Measurements from ENCODE around the gene PDCD6IP.
"Not testable (repeated sequence)": the region's sequence is repeated elsewhere in the genome, so short reads cannot be mapped to it uniquely, and the experiment has no call there.

PDCD6IP gene, protein sequence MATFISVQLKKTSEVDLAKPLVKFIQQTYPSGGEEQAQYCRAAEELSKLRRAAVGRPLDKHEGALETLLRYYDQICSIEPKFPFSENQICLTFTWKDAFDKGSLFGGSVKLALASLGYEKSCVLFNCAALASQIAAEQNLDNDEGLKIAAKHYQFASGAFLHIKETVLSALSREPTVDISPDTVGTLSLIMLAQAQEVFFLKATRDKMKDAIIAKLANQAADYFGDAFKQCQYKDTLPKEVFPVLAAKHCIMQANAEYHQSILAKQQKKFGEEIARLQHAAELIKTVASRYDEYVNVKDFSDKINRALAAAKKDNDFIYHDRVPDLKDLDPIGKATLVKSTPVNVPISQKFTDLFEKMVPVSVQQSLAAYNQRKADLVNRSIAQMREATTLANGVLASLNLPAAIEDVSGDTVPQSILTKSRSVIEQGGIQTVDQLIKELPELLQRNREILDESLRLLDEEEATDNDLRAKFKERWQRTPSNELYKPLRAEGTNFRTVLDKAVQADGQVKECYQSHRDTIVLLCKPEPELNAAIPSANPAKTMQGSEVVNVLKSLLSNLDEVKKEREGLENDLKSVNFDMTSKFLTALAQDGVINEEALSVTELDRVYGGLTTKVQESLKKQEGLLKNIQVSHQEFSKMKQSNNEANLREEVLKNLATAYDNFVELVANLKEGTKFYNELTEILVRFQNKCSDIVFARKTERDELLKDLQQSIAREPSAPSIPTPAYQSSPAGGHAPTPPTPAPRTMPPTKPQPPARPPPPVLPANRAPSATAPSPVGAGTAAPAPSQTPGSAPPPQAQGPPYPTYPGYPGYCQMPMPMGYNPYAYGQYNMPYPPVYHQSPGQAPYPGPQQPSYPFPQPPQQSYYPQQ

DNA sequence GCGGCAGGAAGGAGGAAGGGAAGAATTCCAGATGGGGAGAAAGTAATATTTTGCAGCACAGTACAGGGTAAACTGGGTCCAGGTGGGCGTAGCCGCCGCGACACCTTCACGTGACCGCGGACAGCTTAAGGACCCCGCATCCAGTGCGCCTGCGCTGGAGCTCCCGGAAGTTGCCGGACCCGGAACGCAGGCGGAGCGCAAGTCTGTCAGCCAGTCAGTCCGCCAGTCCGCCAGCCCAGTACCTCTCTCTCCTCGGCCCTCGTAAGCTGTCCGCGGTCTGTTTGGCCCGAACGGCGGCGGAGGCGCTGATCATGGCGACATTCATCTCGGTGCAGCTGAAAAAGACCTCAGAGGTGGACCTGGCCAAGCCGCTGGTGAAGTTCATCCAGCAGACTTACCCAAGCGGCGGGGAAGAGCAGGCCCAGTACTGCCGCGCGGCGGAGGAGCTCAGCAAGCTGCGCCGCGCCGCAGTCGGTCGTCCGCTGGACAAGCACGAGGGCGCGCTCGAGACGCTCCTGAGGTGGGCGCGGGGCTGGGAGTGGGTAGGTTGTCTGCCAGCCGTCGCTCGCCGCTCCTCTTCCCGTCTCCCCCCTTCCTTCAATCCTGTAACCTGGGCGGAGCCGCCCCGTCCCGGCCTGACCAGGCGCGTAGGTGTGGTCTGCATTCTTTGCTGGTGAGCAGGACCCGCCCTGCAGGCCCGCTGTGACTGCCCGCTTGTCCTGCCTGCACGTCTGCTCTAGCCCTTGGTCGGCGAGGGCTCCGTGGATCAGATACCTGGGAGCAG lies at the start of gene PDCD6IP:
PDCD6IP (plus strand) TSS at position 213 of the 784 bp plus-strand sequence; CDS start at position 312, 99 bp downstream.
- peak; percentile 87 for DNase-seq

DNA sequence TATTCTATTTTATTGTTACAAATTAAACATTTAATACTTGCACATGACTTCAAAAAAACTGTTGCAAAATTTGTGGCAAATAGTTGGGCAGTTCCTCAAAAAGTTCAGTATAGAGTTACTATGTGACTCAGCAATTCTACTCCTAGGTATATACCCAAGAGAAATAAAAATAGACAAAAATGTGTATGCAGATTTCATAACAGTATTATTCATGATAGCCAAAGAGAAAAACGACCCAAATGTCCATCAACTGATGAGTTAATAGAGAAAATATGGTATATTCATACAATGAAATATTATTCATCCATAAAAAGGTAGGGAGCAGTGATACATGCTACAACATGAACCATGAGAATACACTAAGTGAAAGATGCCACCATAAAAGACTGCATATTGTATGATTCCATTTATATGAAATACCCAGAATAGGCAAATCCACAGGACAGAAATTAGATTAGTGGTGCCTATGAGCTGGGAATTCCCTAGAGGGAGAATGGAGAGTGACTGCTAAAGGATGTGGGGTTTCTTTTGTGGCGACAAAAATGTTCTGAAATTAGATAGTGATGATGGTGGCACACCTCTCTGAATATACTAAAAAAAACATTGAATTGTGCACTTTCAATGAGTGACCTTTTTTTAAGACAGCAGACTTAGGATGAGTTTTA lies 48.8 kb upstream of the PDCD6IP start:
- DNase-seq: no peak

DNA sequence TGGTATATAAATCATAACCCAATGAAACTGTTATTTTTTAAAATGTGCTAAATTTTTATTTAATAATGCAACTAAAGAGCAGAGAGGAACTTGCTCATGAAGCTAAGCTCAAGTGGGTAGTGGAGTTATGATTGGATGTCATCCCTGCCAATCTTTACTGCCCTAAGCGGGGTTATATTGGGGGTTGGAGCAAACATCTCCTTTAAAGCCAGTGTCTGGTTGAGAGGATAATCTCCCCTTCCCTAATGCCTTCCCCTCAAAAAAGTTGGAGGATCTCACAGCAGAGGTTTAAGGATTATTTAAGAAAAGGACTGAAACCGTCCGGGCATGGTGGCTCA lies 48.2 kb upstream of the PDCD6IP start:
- no peak for DNase-seq

DNA sequence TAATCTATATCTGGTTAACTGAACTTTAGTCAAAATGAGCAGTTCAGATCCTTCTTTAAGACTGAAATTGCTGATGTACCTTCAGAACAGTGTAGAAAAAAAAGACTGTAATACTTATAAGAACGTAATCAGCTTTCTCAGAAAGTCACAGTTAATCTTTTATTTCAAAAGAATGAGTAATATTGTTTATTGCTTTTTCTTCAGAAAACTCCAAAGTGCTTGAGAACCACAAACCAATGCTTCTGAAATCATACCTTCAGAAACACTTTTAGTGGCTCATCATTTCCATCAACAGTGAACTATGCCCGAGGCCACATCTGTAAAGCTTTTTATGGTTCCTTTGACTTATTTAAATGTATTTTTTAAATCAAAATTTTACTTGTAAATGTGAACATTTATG lies 47.1 kb upstream of the PDCD6IP start:
- no peak for DNase-seq

DNA sequence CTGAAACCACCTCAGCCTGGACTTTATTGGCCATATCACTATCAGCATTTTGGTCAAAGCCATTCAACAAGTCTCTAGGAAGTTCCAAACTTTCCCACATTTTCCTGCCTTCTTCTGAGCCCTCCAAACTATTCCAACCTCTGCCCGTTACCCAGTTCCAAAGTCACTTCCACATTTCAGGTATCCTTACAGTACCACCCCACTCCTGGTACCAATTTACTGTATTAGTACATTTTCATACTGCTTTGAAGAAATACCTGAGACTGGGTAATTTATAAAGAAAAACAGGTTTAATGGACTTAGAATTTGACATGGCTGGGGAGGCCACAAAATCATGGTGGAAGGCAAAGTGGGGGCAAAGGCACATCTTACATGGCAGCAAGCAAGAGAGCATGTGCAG lies 44.0 kb upstream of the PDCD6IP start:
- DNase-seq: not testable (repeated sequence)

DNA sequence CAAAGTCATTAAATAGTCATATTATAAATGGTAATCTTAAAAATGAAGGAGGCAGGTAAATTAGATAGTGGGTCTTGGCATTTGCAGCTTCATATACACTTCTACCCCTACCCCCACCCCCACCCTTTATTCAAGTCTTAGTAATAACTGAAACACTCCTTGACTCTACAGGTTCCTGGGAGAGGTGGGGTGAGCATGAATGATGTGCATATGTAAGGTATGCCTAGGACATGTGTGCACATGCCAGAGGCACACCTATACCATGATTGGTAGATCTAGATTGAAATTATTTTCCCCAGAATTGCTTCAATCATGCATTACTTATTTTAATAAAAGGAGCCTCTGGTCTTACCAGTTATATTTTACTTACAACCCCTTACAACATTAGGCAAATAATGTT lies 40.1 kb upstream of the PDCD6IP start:
- DNase-seq: no peak

DNA sequence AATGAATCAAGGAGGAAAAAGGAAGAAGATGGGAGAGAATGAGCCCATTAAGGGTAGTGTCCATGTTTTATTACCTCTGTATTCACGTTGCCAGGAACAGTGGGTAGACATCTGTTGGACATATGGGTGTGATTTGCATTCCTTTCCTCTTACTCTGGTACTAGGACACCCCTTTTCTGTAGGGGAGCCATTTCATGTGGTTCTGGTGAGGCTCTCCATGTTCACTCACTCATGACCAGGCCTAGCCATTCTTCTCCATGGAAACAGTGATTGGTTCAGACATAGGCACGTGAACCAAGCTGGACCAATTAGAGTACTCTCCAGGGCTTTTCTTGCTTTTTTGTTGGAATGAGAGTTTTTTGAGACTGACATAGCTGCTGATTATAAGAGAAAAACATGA lies 39.6 kb upstream of the PDCD6IP start:
- no peak for DNase-seq

DNA sequence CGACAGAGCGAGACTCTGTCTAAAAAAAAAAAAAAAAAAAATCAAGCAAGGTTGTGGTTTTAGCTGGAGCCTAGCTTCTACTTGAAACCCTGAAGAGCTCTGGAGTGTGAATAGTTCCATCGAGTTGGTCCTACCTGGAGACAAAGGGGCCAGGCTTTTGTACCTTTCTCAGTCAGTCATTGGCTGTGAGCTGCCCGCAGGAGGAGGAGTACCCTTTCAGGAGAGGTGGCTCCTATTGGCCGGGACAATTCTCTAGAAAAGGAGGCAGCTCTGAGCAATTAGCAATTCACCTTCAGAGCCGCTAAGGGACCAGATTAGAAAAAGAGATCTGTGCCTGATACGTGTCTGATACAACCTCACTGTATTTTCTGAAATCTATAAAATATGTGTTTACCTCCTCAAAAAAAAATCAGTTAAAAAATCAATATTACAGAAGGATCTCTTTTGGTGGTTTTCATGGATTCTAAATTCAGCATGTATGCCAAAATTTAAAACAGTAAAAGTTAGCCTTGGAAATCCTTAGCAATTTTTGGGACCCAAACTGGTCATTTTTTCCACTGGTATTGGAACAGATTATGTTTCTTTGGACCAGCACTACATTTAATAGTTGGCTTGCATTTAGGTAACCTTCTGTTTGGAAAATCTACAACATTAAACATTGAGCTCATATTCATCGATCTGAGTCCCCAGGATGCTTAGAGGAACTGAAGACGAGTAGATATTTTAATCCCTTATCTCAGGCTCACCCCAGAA lies 29.7 kb upstream of the PDCD6IP start:
- peak; percentile 6 for DNase-seq

DNA sequence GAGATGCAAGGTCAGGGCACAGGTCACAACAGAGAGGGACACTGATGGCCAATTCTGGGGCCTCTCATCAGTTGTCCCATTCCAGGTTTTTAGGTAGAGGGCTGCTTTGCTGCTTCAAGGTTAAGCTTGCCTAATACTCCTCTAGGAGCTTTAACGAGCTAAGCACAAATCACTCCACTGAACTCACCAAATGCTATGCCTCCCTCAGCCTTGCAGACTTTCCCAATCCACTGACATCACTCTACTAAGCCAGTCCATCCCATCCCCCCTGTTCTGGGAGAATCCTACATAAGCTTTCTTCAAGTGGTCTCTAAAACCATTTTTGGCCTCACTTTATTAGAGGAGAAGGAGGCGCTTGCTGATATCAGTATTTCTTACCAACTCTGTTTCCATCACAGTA lies 24.8 kb upstream of the PDCD6IP start:
- no peak for DNase-seq

DNA sequence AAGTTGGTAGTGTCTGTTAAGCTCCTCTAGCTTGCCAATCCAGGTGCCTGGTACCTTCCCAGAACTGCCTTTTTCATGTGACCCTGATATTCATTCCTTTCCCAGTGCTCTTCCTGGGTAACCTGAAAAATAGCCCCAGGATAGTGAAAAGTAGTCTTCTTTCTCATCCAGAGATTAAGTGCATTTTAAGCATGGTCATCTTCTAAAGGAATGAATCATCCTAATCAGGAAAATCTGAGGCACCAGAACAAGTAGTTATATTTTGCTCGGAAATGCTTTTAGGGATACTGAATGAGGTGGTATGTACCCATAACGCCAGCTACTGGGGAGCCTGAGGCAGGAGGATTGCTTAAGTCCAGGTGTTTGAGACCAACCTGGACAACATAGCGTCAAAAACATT lies 23.1 kb upstream of the PDCD6IP start:
- no peak for DNase-seq

DNA sequence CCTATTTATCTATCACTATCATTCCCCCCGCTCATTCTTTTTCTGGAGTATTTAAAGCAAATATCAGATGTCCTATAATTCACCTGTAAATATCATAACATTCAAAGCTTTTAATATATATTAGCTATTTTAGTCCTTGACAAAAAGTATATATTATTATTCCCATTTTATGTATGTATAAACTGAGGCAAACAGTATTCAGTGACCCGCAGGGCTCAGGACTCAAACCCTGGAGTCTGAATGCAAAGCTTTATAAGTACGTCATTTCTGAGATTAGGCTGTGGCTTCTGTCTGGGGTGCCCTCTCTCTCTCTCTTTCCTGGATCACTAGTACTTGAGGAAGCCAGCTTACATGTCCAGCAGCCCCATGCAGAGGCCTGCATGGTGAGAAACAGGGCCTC lies 20.4 kb upstream of the PDCD6IP start:
- no peak for DNase-seq

DNA sequence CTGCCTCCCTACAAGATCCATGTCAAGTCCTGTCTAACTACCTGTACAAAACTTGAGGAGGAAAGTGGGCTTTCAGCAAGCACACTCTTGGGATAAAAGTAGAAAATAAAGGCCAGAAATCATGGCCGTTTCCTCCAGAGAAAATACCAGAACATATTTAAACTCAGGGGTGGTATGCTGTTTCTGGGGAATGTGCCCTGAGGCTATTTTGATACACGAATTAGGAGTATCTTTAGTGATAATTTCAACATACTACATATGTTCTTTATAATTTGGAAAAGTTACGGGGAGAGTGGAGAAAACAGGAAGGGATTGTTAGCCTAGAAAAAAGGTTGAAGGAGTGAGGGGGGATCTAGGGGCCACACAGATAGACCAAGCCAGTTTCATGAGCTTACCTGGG lies 18.7 kb upstream of the PDCD6IP start:
- DNase-seq: no peak

DNA sequence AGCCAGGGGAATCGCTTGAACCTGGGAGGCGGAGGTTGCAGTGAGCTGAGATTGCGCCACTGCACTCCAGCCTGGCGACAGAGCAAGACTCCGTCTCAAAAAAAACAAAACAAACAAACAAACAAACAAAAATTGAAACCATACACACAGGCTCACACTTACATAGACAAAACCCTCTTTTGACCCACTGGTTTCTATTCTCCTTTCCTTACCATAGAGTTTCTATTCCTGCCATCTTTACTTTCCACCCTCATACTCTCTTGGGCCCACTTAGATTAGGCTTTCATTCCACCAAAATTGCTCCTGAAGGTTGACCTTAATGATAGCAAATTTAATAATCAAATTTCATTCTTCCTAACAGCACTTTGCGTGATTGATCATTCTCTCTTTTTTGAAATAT lies 17.0 kb upstream of the PDCD6IP start:
- not testable (repeated sequence) for DNase-seq

DNA sequence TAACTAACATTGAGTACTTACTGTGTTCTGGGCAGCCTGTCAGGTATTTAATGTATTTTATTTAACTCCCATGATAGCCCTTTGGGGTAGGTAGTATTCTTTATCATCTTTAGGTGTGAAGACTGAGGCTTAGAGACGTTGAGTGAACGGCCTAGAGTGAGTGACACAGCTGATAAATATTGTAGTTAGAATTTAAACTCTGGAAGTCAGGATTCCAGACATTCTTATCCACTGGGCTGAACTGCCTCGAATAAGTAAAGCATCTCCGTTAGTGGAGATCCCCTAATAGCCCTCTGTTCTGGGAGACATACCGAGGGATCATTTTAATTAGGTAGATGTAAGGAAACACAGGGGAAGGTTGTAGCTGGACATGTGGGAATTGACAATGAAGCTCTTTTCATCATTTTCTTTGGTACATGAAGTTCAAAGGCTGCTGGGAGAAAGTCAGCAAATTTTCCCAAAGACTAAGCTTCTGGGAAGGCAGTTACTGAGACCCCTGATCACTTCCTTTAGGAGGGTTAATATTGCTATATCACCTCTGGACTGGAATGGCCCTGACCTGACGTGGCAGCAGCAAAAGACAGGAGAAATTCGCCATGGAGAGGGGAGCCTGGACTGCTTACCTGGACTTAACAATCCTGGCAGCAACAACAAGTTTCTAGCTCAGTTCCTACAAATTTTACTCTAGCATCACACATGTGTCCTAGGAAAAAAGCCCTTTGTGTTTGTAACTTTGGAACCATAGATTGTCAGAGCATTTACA lies 11.7 kb upstream of the PDCD6IP start:
- DNase-seq: no peak

DNA sequence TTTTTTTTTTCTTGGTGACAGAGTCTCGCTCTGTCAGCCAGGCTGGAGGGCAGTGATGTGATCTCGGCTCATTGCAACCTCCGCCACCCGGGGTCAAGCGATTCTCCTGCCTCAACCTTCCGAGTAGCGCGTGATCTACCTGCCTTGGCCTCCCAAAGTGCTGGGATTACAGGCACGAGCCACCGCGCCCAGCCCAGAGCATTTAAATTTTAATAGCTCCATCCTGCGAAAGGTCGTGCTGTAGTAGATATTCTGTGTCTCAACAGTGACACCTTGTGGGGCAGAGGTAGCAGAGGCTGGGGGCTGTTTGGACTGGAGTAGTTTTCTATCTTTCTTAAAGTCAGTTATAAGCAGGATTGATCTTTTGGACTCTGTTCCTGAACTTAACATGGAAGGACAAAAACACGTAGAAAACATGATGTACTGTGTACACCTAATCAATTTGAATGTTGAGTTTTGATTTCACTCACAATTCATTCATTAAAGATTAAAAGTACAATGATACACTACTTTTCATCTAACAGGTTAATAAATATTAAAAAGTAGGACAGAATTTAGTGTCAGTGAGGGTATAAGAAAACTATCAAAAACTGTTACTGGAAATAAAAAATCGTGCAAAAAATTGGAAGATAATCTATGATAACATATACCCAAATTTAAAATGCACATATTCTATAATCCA lies 11.0 kb upstream of the PDCD6IP start:
- peak; percentile 58 for DNase-seq

DNA sequence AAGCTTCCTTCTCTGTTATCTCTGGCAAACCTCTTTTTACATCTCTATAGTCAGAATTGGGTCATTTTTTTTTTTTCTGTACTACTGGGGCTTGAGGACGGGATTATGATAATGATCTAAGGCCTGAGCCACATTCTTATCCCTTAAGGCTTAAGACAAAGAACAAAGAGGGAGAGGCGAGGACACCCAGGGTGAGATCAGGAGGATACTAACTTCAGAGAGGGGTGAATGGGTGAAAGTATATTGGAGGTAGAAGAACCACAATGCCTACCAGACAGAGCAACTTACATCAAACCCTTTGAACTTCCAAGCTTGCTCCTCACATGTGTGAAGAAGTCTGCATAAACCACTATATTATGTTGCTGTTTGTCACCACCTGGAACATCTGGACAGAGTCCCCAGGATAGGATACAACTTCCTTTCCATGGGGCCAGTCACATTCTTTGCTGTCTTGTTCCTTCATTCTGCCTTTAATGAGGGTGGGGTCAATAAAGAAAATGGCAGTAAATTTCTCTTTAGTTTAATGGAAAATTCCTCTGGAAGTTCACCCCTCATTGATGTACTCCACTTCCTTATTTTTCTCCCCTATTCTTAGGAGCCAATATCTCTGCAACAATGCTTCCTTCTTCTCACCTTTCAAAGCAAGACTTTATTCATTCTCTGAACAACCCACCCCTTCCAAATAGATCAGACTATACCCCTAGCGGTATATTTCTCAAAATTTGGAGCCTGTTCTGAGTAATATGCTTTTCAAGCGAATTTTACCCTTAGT lies 9.1 kb upstream of the PDCD6IP start:
- no peak for DNase-seq

DNA sequence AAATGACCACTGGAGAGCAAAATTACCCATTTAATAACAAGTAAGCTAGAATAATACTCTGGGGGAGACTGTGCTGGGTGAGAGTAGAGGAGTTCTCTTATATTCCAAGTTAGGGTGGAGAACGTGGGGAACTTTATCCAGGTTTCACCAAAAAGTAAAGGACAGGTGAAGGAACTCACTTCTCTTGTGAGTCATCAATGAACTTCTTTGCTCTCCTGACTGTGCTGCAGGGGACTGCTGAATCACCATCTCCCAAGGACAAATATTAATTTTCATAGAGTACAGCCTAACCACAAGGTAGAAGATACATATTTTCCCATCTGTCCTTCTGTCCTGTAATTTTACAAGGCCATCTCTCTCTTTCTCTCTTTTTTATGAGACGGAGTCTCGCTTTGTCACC lies 8.3 kb upstream of the PDCD6IP start:
- DNase-seq: no peak

DNA sequence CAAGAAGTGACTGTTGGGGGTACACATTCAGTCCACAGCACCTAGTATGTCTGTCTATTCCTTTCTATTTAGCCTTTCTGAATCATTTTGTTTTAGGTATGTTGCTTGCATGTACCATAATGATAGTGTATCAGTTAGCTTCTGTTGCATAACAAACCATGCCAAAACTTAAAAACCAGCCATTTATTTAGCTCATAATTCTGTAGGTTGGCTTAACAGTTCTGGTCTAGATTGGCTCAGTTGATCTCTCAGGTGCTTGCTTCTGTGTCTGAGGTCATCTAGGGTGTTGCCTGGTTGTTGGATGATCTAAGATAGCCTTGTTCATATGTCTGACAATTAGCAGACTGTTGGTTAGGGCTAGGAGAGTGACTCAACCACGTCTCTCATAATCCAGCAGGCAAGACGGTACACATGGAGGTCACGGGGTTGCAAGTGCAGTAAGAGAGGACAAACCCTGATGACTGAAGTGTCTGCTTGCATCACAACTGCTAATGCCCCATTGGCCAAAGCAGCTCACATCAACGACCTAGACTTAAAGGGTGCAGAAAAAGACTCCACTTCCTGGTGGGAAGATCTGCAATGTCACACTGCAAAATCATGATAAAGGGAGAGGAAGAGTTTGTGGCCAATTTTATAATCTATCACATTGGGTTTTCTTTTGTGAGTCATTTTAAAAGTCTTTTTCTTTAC lies 6.8 kb upstream of the PDCD6IP start:
- DNase-seq: no peak

DNA sequence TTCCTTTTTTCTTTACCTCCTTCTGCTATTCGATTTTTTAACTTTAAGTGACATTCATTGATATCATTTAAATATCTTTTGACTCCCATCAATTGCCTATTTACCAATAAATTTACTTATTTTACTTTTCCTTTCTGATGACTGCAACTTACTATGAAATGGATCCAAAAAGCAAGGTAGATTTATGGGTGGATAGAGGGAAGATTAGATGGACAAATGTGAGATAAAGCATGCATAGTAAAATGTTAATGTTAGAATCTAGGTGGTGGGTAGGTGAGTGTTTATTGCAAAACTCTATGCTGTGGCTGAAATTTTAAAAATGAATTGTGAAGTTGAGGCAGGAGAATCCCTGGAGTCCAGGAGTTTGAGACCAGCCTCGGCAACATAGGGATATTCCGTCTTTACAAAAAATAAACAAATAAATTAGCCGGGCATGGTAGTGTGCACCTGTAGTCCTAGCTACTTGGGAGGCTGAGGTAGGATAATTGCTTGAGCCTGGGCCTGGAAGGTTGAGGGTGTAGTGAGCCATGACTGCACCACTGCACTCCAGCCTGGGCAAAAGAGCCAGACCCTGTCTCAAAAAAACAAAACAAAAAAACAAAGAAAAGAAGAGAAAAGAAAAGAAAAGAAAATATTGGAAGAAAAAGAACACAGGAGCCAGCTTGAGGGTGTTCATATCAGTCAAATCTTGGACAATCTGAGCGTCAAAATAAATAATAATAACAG lies 6.1 kb upstream of the PDCD6IP start:
- DNase-seq: no peak
